WERI-Rb-1 (cell line): ENCODE measurements around the gene TIAM1.
A peak's percentile ranks its signal among the peaks of the same experiment; 100 is the strongest.

Experiments
- DNase-seq: peaks from one replicate; pipeline ENCODE4 v3.0.0-alpha.2; 2020
- H3K27ac ChIP-seq: fragments of 250-450 bp; sonication (Bioruptor Pico); 2 replicates; pipeline ENCODE4 v1.5.1; 2020; ENCODE audit warnings: mild to moderate bottlenecking, moderate library complexity
- H3K27me3 ChIP-seq: fragments of 250-450 bp; sonication (Bioruptor Pico); 2 replicates; pipeline ENCODE4 v1.5.1; 2021; ENCODE audit warnings: mild to moderate bottlenecking, low read depth, moderate library complexity; ENCODE audit not compliant: insufficient read depth, severe bottlenecking
- H3K36me3 ChIP-seq: fragments of 250-450 bp; sonication (Bioruptor Pico); 2 replicates; pipeline ENCODE4 v1.5.1; 2020; ENCODE audit warnings: mild to moderate bottlenecking, moderate library complexity
- H3K4me3 ChIP-seq: 2 replicates; pipeline ENCODE4 v1.5.1; 2011; ENCODE audit warnings: low read depth, mild to moderate bottlenecking, control low read depth, low read length
- H3K9me3 ChIP-seq: fragments of 250-450 bp; sonication (Bioruptor Pico); 2 replicates; pipeline ENCODE4 v1.5.1; 2021; ENCODE audit warnings: mild to moderate bottlenecking, moderate library complexity; ENCODE audit not compliant: severe bottlenecking
- TF ChIP-seq, protein P1 (sequence below): IDR thresholded peaks from 2 replicates; pipeline ENCODE4 v1.5.1; 2011; ENCODE audit warnings: low read depth, mild to moderate bottlenecking, control low read depth, inconsistent platforms, low read length

TIAM1 gene

DNA sequence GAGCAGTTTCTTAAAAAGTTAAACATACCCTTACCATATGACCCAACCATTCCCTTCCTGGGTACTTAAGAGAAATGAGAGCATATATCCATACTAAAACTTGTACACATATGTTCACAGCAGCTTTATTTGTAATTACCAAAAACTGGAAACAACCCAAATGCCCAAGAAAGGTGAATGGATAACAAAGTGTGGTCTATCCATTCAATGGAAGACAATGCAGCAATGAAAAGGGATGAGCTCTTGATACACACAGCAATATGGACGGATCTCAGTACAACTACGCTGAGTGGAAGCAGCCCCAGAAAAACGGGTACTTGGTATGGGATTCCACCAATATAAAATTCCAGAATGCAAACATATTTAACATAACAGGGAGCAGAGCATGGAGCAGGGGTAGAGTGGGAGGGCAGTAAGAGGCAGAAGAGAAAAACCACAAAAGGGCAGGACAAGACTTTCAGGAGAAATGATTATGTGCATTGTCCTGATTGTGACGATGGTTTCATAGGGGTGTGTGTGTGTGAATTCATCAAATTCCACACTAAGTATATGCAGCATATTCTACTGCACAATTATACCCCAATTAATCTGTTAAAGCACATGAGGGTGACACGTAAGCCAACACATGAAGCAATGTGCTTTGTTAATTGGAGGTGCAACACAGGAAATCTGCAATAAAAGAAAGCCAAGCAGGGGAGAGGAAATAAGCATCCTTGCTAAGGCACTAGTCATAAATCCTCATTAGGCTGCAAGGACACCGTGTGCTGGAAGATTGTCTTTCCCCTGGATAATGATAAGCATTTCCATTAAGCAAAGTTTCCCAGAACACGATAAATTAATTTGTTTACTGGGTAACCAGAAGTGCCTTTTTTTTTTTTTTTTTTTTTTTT is 192.7 kb downstream of the TIAM1 start:
- H3K27me3 ChIP-seq: no peaks in the 10 kb centered on the region
- TF ChIP-seq, protein P1, sequence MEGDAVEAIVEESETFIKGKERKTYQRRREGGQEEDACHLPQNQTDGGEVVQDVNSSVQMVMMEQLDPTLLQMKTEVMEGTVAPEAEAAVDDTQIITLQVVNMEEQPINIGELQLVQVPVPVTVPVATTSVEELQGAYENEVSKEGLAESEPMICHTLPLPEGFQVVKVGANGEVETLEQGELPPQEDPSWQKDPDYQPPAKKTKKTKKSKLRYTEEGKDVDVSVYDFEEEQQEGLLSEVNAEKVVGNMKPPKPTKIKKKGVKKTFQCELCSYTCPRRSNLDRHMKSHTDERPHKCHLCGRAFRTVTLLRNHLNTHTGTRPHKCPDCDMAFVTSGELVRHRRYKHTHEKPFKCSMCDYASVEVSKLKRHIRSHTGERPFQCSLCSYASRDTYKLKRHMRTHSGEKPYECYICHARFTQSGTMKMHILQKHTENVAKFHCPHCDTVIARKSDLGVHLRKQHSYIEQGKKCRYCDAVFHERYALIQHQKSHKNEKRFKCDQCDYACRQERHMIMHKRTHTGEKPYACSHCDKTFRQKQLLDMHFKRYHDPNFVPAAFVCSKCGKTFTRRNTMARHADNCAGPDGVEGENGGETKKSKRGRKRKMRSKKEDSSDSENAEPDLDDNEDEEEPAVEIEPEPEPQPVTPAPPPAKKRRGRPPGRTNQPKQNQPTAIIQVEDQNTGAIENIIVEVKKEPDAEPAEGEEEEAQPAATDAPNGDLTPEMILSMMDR: no peak
- DNase-seq: no peak
- H3K9me3 ChIP-seq: no peaks in the 10 kb centered on the region
- H3K4me3 ChIP-seq: no peak overlapping the region
- H3K36me3 ChIP-seq: peaks cover 5% of the 10 kb centered on the region
- H3K27ac ChIP-seq: no peak overlapping the region

DNA sequence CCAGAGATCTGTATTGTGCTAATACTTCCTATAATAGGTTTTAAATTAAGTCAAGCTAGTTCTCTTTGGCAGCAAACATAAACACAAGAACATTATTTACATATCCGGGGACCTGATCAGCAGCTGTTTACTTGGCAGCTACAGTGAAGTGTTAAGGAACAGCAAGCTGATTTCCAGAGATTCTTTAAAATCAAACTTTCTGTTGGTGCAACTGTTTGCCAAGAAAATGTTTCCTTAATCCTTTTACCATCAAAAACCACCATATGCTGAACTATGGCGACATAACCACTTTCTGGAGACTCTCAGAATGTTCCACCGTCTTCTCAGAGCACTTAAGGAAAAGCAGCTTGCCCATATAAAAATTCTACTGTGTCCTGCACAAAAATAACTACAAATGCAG is 198.8 kb downstream of the TIAM1 start:
- no peak overlapping the region for H3K27ac ChIP-seq
- TF ChIP-seq, protein P1: no peak
- H3K9me3 ChIP-seq: no peaks in the 10 kb centered on the region
- no peaks in the 10 kb centered on the region; the same call in 1 of the 2 replicates for H3K36me3 ChIP-seq
- no peak for DNase-seq
- H3K27me3 ChIP-seq: no peaks in the 10 kb centered on the region
- H3K4me3 ChIP-seq: no peak overlapping the region

DNA sequence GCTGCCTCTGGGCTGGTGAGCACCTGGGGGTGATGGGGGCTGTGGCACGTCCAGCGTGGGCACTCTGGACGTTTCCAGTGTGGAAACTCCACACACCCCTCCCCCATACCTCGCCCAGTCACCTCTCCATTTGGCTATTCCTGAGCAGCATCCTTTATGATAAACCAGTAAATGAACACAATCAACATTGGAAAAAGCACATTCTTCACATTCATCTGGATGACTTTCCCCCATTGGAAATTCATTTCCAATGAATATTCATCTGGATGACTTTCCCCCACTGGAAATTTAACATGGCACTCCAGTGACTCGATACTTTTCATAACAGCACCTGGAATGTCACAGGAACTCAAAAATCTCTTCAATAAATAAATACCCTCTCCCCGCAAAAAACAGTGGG is 201.0 kb downstream of the TIAM1 start:
- DNase-seq: no peak
- Histone ChIP-seq H3K27me3 (no peaks in the 10 kb centered on the region), H3K9me3 (no peaks in the 10 kb centered on the region), H3K4me3 (no peak overlapping the region), H3K27ac (no peak overlapping the region), H3K36me3 (no peaks in the 10 kb centered on the region; the same call in 1 of the 2 replicates)
- TF ChIP-seq, protein P1: no peak

DNA sequence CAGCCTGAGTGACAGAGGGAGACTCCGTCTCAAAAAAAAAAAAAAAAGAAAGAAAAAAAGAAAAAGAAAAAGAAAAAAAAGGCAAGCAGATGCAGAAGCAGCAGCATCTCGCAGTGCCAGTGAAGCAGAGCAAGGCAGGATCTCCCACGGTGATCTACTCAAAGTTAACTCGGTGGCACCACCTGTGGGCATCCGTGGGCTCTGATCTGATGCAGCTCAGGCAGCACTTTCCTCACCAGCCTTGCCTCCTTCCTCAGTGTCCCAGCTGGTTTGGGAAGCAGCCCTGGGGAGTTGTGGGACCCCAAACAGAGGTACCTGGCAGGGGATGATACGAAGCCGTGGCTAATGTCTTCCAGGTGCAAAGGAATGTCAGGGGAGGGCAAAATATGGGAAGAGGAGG is 201.5 kb downstream of the TIAM1 start:
- no peaks in the 10 kb centered on the region; the same call in 1 of the 2 replicates for H3K36me3 ChIP-seq
- no peaks in the 10 kb centered on the region for H3K27me3 ChIP-seq
- H3K9me3 ChIP-seq: no peaks in the 10 kb centered on the region
- H3K4me3 ChIP-seq: no peak overlapping the region
- DNase-seq: no peak
- TF ChIP-seq, protein P1: peak; percentile 44; the same call in 1 of the 2 replicates
- no peak overlapping the region for H3K27ac ChIP-seq

DNA sequence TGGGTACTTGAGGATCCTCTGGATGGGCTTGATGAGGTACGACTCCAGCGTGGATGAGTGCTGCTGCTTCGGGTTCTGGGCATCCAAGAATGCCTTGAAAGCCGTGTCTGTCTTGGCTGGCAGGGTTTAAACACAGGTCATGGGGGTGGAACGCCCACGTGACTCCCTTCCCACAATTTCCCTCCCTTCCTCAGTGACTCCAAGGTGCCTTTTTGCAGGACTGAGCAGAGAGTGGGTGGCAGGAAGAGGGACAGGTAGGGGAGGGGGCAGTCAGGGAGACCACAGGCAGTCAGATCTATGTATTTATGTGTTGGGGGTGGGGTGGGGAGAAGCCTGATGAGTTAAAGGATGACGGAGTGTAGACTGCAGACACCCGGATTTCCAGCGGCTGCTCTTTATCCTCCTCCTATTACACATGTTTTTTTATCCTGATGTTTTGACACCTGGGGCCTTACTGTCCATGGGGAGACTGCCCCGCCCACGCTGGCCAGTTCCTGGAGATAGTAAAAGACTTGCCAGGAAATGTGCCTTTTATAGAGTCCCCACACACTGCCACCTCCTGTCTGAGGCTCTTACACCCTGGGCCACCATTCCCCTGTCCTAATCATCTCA is 202.6 kb downstream of the TIAM1 start:
- Histone ChIP-seq H3K27ac (no peak overlapping the region), H3K36me3 (no peaks in the 10 kb centered on the region; the same call in 1 of the 2 replicates), H3K27me3 (no peaks in the 10 kb centered on the region), H3K4me3 (no peak overlapping the region), H3K9me3 (no peaks in the 10 kb centered on the region)
- TF ChIP-seq, protein P1: no peak
- no peak for DNase-seq
